Measurements from ENCODE around the gene ZNF566. TPM values are rescaled to one million over a fixed set of nuclear protein-coding genes. Genes with fewer than 3 reads are reported as not detected.
"Not testable (repeated sequence)": the region's sequence is repeated elsewhere in the genome, so short reads cannot be mapped to it uniquely, and the experiment has no call there.

ZNF566 gene
- total RNA-seq, 4 donors from 2014 or later = 6.4 to 24.4 (median 7.4) TPM

DNA sequence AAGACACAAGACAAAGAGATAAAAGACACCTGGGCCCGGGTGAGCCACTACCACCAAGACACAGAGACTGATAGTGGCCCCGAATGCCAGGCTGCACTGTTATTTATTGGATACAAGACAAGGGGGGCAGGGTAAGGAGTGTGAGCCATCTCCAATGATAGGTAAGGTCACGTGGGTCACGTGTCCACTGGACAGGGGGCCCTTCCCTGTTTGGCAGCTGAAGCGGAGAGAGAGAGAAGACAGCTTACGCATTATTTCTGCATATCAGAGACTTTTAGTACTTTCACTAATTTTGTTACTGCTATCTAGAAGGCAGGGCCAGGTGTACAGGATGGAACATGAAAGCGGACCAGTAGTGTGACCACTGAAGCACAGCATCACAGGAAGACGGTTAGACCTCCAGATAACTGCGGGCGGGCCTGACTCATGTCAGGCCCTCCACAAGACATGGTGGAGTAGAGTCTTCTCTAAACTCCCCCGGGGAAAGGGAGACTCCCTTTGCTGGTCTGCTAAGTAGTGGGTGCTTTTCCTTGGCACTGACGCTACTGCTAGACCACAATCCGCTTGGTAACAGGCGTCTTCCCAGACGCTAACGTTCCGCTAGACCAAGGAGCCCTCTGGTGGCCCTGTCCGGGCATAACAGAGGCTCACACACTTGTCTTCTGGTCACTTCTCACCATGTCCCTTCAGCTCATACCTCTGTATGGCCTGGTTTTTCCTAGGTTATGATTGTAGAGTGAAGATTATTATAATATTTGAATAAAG is 3.5 kb upstream of the ZNF566 start:
- H3K4me1 ChIP-seq = peaks cover 15% of the 10 kb centered on the region
- not testable (repeated sequence) for H3K9me3 ChIP-seq; H3K4me3 ChIP-seq; H3K27me3 ChIP-seq; H3K27ac ChIP-seq; H3K36me3 ChIP-seq; DNase-seq (ENCODE audit: low spot score in 2 of 2)
- TF ChIP-seq, protein P1, sequence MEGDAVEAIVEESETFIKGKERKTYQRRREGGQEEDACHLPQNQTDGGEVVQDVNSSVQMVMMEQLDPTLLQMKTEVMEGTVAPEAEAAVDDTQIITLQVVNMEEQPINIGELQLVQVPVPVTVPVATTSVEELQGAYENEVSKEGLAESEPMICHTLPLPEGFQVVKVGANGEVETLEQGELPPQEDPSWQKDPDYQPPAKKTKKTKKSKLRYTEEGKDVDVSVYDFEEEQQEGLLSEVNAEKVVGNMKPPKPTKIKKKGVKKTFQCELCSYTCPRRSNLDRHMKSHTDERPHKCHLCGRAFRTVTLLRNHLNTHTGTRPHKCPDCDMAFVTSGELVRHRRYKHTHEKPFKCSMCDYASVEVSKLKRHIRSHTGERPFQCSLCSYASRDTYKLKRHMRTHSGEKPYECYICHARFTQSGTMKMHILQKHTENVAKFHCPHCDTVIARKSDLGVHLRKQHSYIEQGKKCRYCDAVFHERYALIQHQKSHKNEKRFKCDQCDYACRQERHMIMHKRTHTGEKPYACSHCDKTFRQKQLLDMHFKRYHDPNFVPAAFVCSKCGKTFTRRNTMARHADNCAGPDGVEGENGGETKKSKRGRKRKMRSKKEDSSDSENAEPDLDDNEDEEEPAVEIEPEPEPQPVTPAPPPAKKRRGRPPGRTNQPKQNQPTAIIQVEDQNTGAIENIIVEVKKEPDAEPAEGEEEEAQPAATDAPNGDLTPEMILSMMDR (IDR thresholded peaks at IDR 0.05) = peak in 1 of 2 donors; percentile 34
- 65% methylated on average over 18 of the region's 18 CpGs for WGBS

DNA sequence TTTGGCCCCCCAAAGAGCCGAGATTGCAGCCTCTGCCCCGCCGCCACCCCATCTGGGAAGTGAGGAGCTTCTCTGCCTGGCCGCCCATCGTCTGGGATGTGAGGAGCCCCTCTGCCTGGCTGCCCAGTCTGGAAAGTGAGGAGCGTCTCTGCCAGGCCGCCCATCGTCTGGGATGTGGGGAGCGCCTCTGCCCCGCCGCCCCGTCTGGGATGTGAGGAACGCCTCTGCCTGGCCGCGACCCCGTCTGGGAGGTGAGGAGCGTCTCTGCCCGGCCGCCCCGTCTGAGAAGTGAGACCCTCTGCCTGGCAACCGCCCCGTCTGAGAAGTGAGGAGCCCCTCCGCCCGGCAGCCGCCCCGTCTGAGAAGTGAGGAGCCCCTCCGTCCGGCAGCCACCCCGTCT is 1.5 kb upstream of the ZNF566 start:
- H3K4me1 ChIP-seq = peaks cover 15% of the 10 kb centered on the region
- not testable (repeated sequence) for H3K27ac ChIP-seq; DNase-seq (ENCODE audit: low spot score in 2 of 2); H3K36me3 ChIP-seq; H3K4me3 ChIP-seq; H3K9me3 ChIP-seq; H3K27me3 ChIP-seq
- WGBS = 80% methylated on average over 7 of the region's 29 CpGs

DNA sequence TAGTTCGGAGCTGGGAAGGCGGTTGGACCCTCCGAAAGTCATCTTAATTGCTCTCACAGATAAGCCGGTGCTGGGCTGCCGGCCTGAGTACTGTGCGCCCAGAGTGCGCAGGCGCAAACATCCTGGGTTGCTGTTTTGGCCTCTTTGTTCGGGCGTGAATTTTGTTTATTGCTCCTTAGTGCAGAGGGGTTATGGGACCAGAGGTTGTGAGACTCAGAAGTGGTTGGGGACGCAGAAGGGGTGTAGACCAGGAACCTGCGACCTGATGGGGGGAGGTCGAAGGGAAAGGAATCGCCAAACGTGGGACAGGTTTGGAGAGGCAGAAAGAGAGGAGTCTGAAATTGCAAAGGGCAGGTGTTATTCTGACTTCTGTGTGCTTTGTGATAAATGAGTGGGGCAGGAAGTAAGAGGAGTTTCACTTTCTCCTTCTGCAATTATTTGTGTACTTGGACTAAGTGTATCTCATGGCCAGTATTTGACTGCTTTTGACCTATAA is 607 bp upstream of the ZNF566 start:
- H3K9me3 ChIP-seq = no peaks in the 10 kb centered on the region
- H3K36me3 ChIP-seq = no peaks in the 10 kb centered on the region
- TF ChIP-seq, protein P1 (IDR thresholded peaks at IDR 0.05) = no peak
- TF ChIP-seq EP300 (IDR thresholded peaks at IDR 0.05) (no peak), POLR2A (IDR thresholded peaks at IDR 0.05) (no peak), POLR2AphosphoS5 (IDR thresholded peaks at IDR 0.05) (no peak)
- peak overlapping the region; percentile 92 for H3K27ac ChIP-seq
- peak in 1 of 2 donors; percentile 81 for DNase-seq (ENCODE audit: low spot score in 2 of 2)
- WGBS = 4% methylated on average over 15 of the region's 15 CpGs
- H3K4me1 ChIP-seq = peaks cover 15% of the 10 kb centered on the region
- peak overlapping the region; percentile 79 for H3K4me3 ChIP-seq
- no peaks in the 10 kb centered on the region for H3K27me3 ChIP-seq

DNA sequence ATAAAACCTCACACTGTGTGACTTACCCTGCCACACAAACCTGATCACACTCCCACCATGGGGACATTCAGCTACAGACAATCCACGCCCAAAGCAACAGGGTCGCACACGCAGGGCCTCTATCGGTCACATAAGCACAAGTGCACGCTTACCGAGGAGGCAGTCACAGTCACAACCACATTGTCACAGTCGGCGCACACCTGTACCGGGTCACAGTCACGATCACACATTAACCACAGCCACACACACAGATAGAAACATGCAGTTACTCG is 579 bp downstream of the ZNF566 start:
- no peak for DNase-seq (ENCODE audit: low spot score in 2 of 2)
- no peaks in the 10 kb centered on the region for H3K36me3 ChIP-seq
- WGBS = 1% methylated on average over 11 of the region's 11 CpGs
- no peaks in the 10 kb centered on the region for H3K27me3 ChIP-seq
- H3K4me3 ChIP-seq = peak overlapping the region; percentile 79
- H3K4me1 ChIP-seq = peaks cover 15% of the 10 kb centered on the region
- peak overlapping the region; percentile 92 for H3K27ac ChIP-seq
- no peak for TF ChIP-seq POLR2A (IDR thresholded peaks at IDR 0.05)
- no peak for TF ChIP-seq EP300 (IDR thresholded peaks at IDR 0.05)
- TF ChIP-seq, protein P1 (IDR thresholded peaks at IDR 0.05) = no peak
- TF ChIP-seq POLR2AphosphoS5 (IDR thresholded peaks at IDR 0.05) = no peak
- H3K9me3 ChIP-seq = no peaks in the 10 kb centered on the region

DNA sequence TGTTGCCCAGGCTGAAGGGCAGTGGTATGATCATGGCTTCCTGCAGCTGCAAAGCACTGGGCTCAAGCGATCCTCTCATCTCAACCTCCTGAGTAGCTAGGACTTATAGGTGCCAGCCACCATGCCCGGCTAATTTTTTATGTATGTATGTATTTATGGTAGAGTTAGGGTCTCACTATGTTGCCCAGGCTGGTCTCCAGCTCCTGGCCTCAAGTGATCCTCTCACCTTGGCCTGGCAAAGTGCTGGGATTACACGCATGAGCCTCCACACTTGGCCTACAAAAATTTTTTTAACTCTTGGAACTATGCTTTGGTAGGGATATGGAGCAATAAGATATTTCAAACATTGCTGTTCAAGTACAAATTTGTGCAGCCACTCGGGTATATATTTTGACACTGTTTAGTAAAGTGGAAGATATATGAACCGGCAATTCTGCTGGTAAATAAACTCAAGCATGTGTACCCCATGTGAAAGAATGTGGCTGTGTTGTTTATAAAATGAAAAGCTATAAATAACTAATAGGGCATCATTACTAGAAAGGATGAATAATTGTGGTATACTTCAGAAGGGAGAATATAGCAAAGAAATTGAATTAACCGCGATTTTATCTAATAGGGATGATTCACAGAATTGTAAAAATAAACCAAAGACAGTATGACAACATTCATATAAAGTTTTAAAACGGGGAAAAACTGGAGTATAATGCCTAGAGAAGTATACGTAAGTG is 1.1 kb downstream of the ZNF566 start:
- Histone ChIP-seq H3K27ac (peak overlapping the region; percentile 92), H3K9me3 (no peaks in the 10 kb centered on the region), H3K36me3 (no peaks in the 10 kb centered on the region), H3K27me3 (no peaks in the 10 kb centered on the region), H3K4me1 (peaks cover 15% of the 10 kb centered on the region), H3K4me3 (peak overlapping the region; percentile 79)
- DNase-seq (ENCODE audit: low spot score in 2 of 2) = no peak
- TF ChIP-seq EP300 (IDR thresholded peaks at IDR 0.05) = no peak
- 44% methylated on average over 9 of the region's 9 CpGs for WGBS

DNA sequence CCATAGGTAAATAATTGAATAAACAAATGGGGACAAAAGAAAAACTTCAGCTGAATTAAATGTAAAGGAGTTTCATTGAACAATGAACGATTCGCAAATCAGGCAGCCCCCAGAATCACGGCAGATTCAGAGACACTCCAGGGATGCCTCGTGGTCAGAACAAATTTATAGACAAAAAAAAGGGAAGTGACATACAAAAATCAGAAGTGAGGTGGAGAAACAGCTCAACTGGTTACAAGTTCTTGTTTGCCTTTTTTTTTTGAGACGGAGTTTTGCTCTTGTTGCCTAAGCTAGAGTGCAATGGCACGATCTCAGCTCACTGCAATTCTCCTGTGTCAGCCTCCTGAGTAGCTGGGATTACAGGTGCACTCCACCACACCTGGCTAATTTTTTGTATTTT is 5.7 kb downstream of the ZNF566 start:
- no peak overlapping the region for H3K4me3 ChIP-seq
- no peak overlapping the region for H3K27ac ChIP-seq
- H3K36me3 ChIP-seq = peaks cover 3% of the 10 kb centered on the region
- WGBS = 95% methylated on average over 6 of the region's 6 CpGs
- TF ChIP-seq POLR2A (IDR thresholded peaks at IDR 0.05) = no peak
- TF ChIP-seq, protein P1 (IDR thresholded peaks at IDR 0.05) = no peak
- TF ChIP-seq EP300 (IDR thresholded peaks at IDR 0.05) = no peak
- TF ChIP-seq POLR2AphosphoS5 (IDR thresholded peaks at IDR 0.05) = no peak
- H3K27me3 ChIP-seq = no peaks in the 10 kb centered on the region
- no peaks in the 10 kb centered on the region for H3K9me3 ChIP-seq
- no peak for DNase-seq (ENCODE audit: low spot score in 2 of 2)
- H3K4me1 ChIP-seq = peaks cover 8% of the 10 kb centered on the region

Data from suprapubic skin (tissue), 4 donors.